H1 (cell line): ENCODE results near the gene PPP2R2D. TPM values are rescaled to one million over a fixed set of nuclear protein-coding genes. Genes with fewer than 3 reads are reported as not detected.

Experiments used
- CTCF ChIA-PET: fragments of 300-600 bp; sonication (Branson Sonifier 250); formaldehyde crosslinking; loops from one replicate; lab custom pipeline; 2021; ENCODE audit not compliant: partially characterized antibody; lab: Charles Lee
- POLR2A ChIA-PET: fragments of 300-600 bp; sonication (Branson Sonifier 250); formaldehyde crosslinking; loops from one replicate; lab custom pipeline; 2021; ENCODE audit warnings: inconsistent platforms; ENCODE audit not compliant: partially characterized antibody; lab: Charles Lee
- DNase-seq, 2 experiments: peaks; one replicate each; pipeline versions ENCODE4 v3.0.0 to v3.0.0-alpha.2; 2010 to 2022; ENCODE audit warnings: low spot score in 2 of 2, low read depth in 1 of 2, mixed read lengths in 1 of 2
- FAIRE-seq: peaks from 2 replicates; lab custom pipeline; 2011; peaks lifted over from hg19 to GRCh38; lab: Jason Lieb, UNC
- H2AFZ ChIP-seq: 2 replicates; pipeline ENCODE4 v1.8.1; 2012; ENCODE audit warnings: low read length, inconsistent platforms
- H2AK5ac ChIP-seq: 2 replicates; pipeline ENCODE4 v1.6.1; 2013; ENCODE audit warnings: low read depth, low read length
- H2BK120ac ChIP-seq: replicated peaks from 2 replicates; pipeline ENCODE3; 2013; ENCODE audit warnings: low read depth, low read length, inconsistent platforms
- H2BK12ac ChIP-seq: 2 replicates; pipeline ENCODE4 v1.6.1; 2013; ENCODE audit warnings: low read depth, low read length
- H2BK15ac ChIP-seq: 2 replicates; pipeline ENCODE4 v1.6.1; 2013; ENCODE audit warnings: low read length
- H2BK20ac ChIP-seq: 2 replicates; pipeline ENCODE4 v1.6.1; 2013; ENCODE audit warnings: low read length
- H2BK5ac ChIP-seq: 2 replicates; pipeline ENCODE4 v1.6.1; 2013; ENCODE audit warnings: low read depth, low read length
- H3K14ac ChIP-seq: 2 replicates; pipeline ENCODE4 v1.6.1; 2013; ENCODE audit warnings: inconsistent platforms; ENCODE audit not compliant: insufficient read length
- H3K18ac ChIP-seq: 2 replicates; pipeline ENCODE4 v1.6.1; 2013; ENCODE audit warnings: low read length; ENCODE audit errors: extremely low read depth
- H3K23ac ChIP-seq: 2 replicates; pipeline ENCODE4 v1.6.1; 2013; ENCODE audit warnings: inconsistent platforms; ENCODE audit not compliant: insufficient read length
- H3K23me2 ChIP-seq: 2 replicates; pipeline ENCODE4 v1.6.1; 2013; ENCODE audit warnings: low read depth, low read length
- H3K27ac ChIP-seq: 2 replicates; pipeline ENCODE4 v1.6.1; 2011; ENCODE audit warnings: low read depth, low read length, inconsistent platforms
- H3K27me3 ChIP-seq, 4 experiments: replicated peaks in 1 of 4; 1 replicate in 1 of 4; 2 replicates in 3 of 4; pipeline versions ENCODE4 v1.6.1 to v1.8.1; 2011 to 2013; ENCODE audit warnings: low read length in 3 of 4, mild to moderate bottlenecking in 3 of 4, inconsistent platforms in 2 of 4, mixed read lengths in 2 of 4, moderate library complexity in 1 of 4; ENCODE audit not compliant: control insufficient read depth in 3 of 4, insufficient read depth in 3 of 4; ENCODE audit errors: extremely low read depth in 1 of 4
- H3K36me3 ChIP-seq, 4 experiments: 2 replicates each; pipeline versions ENCODE4 v1.6.1 to v1.8.1; 2011 to 2013; ENCODE audit warnings: mild to moderate bottlenecking in 4 of 4, low read length in 3 of 4, moderate library complexity in 2 of 4, control low read depth in 1 of 4, inconsistent platforms in 1 of 4; ENCODE audit not compliant: insufficient read depth in 4 of 4, control insufficient read depth in 2 of 4
- H3K4ac ChIP-seq: replicated peaks from 2 replicates; pipeline ENCODE3; 2013; ENCODE audit warnings: low read length, low read depth, mixed read lengths, inconsistent platforms; ENCODE audit not compliant: insufficient read length
- H3K4me1 ChIP-seq, 4 experiments: replicated peaks in 1 of 4; 1 replicate in 1 of 4; 2 replicates in 3 of 4; pipeline versions ENCODE4 v1.6.1 to v1.8.1; 2011 to 2013; ENCODE audit warnings: low read length in 3 of 4, inconsistent platforms in 2 of 4, mixed read lengths in 1 of 4; ENCODE audit not compliant: insufficient read depth in 4 of 4, control insufficient read depth in 3 of 4
- H3K4me2 ChIP-seq, 2 experiments: 2 replicates each; pipeline versions ENCODE4 v1.6.1 to v1.8.1; 2011 to 2013; ENCODE audit warnings: low read depth in 2 of 2, low read length in 2 of 2, control low read depth in 1 of 2, inconsistent platforms in 1 of 2, mild to moderate bottlenecking in 1 of 2; ENCODE audit not compliant: insufficient read depth in 1 of 2
- H3K4me3 ChIP-seq, 4 experiments: fragments of 200-600, 300-600 bp in 1 of 4; sonication (generic), shearing (Covaris generic), sonication (Bioruptor Twin) in 1 of 4; 2 replicates each; pipeline versions ENCODE4 v1.5.1 to v1.8.1; 2011 to 2016; ENCODE audit warnings: low read length in 4 of 4, low read depth in 3 of 4, control low read depth in 2 of 4, inconsistent platforms in 2 of 4, mild to moderate bottlenecking in 2 of 4, mixed read lengths in 1 of 4, moderate library complexity in 1 of 4; ENCODE audit not compliant: insufficient read depth in 2 of 4; ENCODE audit errors: extremely low read depth in 1 of 4
- H3K56ac ChIP-seq: replicated peaks from 2 replicates; pipeline ENCODE3; 2013; ENCODE audit warnings: low read depth, mild to moderate bottlenecking, mixed read lengths, low read length, inconsistent platforms; ENCODE audit not compliant: insufficient read length
- H3K79me1 ChIP-seq: 2 replicates; pipeline ENCODE4 v1.6.1; 2013; ENCODE audit warnings: low read depth, low read length, control low read depth
- H3K79me2 ChIP-seq, 2 experiments: 2 replicates each; pipeline versions ENCODE4 v1.6.1 to v1.8.1; 2012 to 2013; ENCODE audit warnings: low read length in 2 of 2, mild to moderate bottlenecking in 2 of 2, inconsistent platforms in 1 of 2; ENCODE audit not compliant: insufficient read depth in 2 of 2, control insufficient read depth in 1 of 2
- H3K9ac ChIP-seq, 4 experiments: replicated peaks in 1 of 4; 1 replicate in 1 of 4; 2 replicates in 3 of 4; pipeline versions ENCODE4 v1.6.1 to v1.8.1; 2011 to 2013; ENCODE audit warnings: low read depth in 3 of 4, low read length in 3 of 4, control low read depth in 2 of 4, mild to moderate bottlenecking in 2 of 4, moderate library complexity in 2 of 4, inconsistent platforms in 1 of 4; ENCODE audit errors: extremely low read depth in 1 of 4
- H3K9me3 ChIP-seq, 2 experiments: 2 replicates each; pipeline versions ENCODE4 v1.6.1 to v1.8.1; 2012 to 2013; ENCODE audit warnings: mild to moderate bottlenecking in 2 of 2, moderate library complexity in 2 of 2, control low read depth in 1 of 2, inconsistent platforms in 1 of 2, low read depth in 1 of 2, low read length in 1 of 2, mixed read lengths in 1 of 2; ENCODE audit not compliant: insufficient read depth in 2 of 2
- H4K20me1 ChIP-seq, 2 experiments: replicated peaks in 1 of 2; 2 replicates each; pipeline versions ENCODE3 to v1.8.1; 2011 to 2013; ENCODE audit warnings: inconsistent platforms in 2 of 2, low read length in 2 of 2, mild to moderate bottlenecking in 1 of 2; ENCODE audit not compliant: insufficient read depth in 2 of 2, control insufficient read depth in 1 of 2
- H4K5ac ChIP-seq: 2 replicates; pipeline ENCODE4 v1.6.1; 2013; ENCODE audit warnings: low read length, low read depth, mixed read lengths, inconsistent platforms; ENCODE audit not compliant: insufficient read length
- H4K8ac ChIP-seq: 2 replicates; pipeline ENCODE4 v1.8.0; 2013; ENCODE audit warnings: mild to moderate bottlenecking, moderate library complexity, low read length, inconsistent platforms; ENCODE audit not compliant: insufficient read depth; ENCODE audit errors: extremely low read depth
- H4K91ac ChIP-seq: replicated peaks from 2 replicates; pipeline ENCODE3; 2013; ENCODE audit warnings: low read length, mixed read lengths, inconsistent platforms; ENCODE audit not compliant: insufficient read length
- BCL11A ChIP-seq, 2 experiments: IDR thresholded peaks; one replicate each; pipeline ENCODE4 v1.6.1; 2011; ENCODE audit warnings: low read depth in 2 of 2, low read length in 2 of 2, mild to moderate bottlenecking in 2 of 2
- CBX5 ChIP-seq: fragments of 300-800, 300-1000 bp; sonication (generic); IDR thresholded peaks from 2 replicates; pipeline ENCODE4 v1.7.1; 2016; ENCODE audit warnings: antibody characterized with exemption, low read length, low read depth
- CEBPB ChIP-seq: IDR thresholded peaks from 2 replicates; pipeline ENCODE4 v1.6.1; 2012; ENCODE audit warnings: low read depth, low read length
- FOSL1 ChIP-seq: IDR thresholded peaks from 2 replicates; pipeline ENCODE4 v1.6.1; 2011; ENCODE audit warnings: mild to moderate bottlenecking, low read depth, low read length, moderate library complexity; ENCODE audit not compliant: insufficient read depth
- GTF2F1 ChIP-seq: IDR thresholded peaks from 2 replicates; pipeline ENCODE4 v1.6.1; 2012; ENCODE audit warnings: low read depth, low read length, improper control_type of control experiment, borderline replicate concordance
- HDAC6 ChIP-seq: IDR thresholded peaks from one replicate; pipeline ENCODE4 v1.7.1; 2012; ENCODE audit warnings: low read depth, mild to moderate bottlenecking, inconsistent platforms, low read length, moderate library complexity
- POU5F1 ChIP-seq: IDR thresholded peaks from 2 replicates; pipeline ENCODE4 v1.6.1; 2011; ENCODE audit warnings: low read depth, mild to moderate bottlenecking, low read length, moderate library complexity
- SAP30 ChIP-seq: fragments of 300-600 bp; sonication (generic); IDR thresholded peaks from 2 replicates; pipeline ENCODE4 v1.7.1; 2012; ENCODE audit warnings: low read length, moderate library complexity, mild to moderate bottlenecking, inconsistent platforms; ENCODE audit not compliant: insufficient read depth, insufficient replicate concordance
- SUZ12 ChIP-seq: fragments of 200-600 bp; sonication (generic); IDR thresholded peaks from 2 replicates; pipeline ENCODE4 v1.6.1; 2012; ENCODE audit warnings: mild to moderate bottlenecking, inconsistent platforms, low read length, moderate library complexity, mixed read lengths
- WGBS, 2 experiments: shearing (Covaris generic) in 1 of 2; methylation state at CpG; one replicate each; pipeline versions ENCODE4 v1.1.6 to v1.1.7; 2013 to 2015; ENCODE audit warnings: low lambda C conversion rate in 2 of 2, mixed read lengths in 2 of 2, inconsistent platforms in 1 of 2, low coverage in 1 of 2, missing lambda C conversion rate in 1 of 2; ENCODE audit not compliant: insufficient replicate concordance in 2 of 2, insufficient coverage in 1 of 2, insufficient read length in 1 of 2; ENCODE audit errors: extremely low coverage in 1 of 2, missing lambda C conversion rate in 1 of 2; 5-methylcytosine and 5-hydroxymethylcytosine counted together
- polyA plus RNA-seq, 7 experiments: library from polyadenylated mRNA; depleted of rRNA in 3 of 7; stranded (reverse) in 5 of 7; unstranded in 2 of 7; fragments of >200 nt in 5 of 7; fragments of 200-250 nt in 2 of 7; gene quantifications; 1 replicate in 5 of 7; 2 replicates in 1 of 7; 4 replicates in 1 of 7; pipeline versions ENCODE4 v1.2.1 to v1.2.3, GENCODE V29; 2011 to 2013; ENCODE audit warnings: missing spikeins in 2 of 7, mixed read lengths in 2 of 7
- total RNA-seq: library from RNA; stranded (reverse); fragmentation: NEBNext Ultra II Directional; extraction: Animal tissue kit (Norgen Biotek cat#: 25700); gene quantifications from 2 replicates; pipeline ENCODE4 v1.2.1, GENCODE V29; 2021

Gene PPP2R2D
- total and polyA plus RNA-seq, 2 of the 8 experiments (the other 6 are each of a cell fraction or from before 2014, with no cell fraction given) = 25.4 to 32.8 TPM

DNA sequence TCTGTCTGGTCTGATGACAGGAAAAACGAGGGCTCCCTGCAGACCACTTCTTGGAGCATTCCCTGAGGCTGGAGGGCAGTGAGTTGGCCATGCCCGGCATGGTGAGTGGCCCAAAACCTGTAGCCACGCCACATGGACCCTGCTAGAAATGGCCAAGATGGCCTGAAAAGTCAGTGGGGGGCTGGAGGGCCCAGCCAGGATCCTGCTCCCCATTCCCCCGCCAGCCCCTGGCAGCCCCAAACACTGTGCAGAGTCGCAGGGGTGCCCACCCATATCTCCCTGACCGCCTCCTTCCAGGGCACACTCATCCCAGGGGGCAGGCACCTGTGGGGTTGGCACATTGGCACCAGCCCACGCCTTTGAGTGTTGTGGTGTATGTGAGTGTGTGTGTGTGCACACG, 18.7 kb upstream of the PPP2R2D start:
- TF ChIP-seq GTF2F1 (no peak), HDAC6 (no peak), FOSL1 (no peak), SAP30 (no peak), CEBPB (no peak), CBX5 (no peak), POU5F1 (no peak), BCL11A (IDR thresholded peaks at IDR 0.05; ENCODE audit: low read depth in 2 of 2, low read length in 2 of 2) (no peak), SUZ12 (no peak)
- Histone ChIP-seq H3K79me1 (peaks cover 3% of the 10 kb centered on the region; the same call in 1 of the 2 replicates), H3K4me3 (no peak overlapping the region), H4K20me1 (peaks cover 0 to 10% of the 10 kb centered on the region in 2 experiments), H2BK15ac (no peak overlapping the region), H2AK5ac (peak overlapping the region; percentile 83; the same call in 1 of the 2 replicates), H2AFZ (no peak overlapping the region), H2BK20ac (no peak overlapping the region), H4K91ac (no peak overlapping the region), H3K9me3 (peaks cover 14 to 17% of the 10 kb centered on the region in 2 experiments), H4K5ac (no peak overlapping the region), H3K4ac (no peak overlapping the region), H3K4me1 (no peaks in the 10 kb centered on the region), H2BK5ac (no peak overlapping the region), H3K56ac (no peak overlapping the region), H3K23ac (no peak overlapping the region), H3K4me2 (no peak overlapping the region), H3K27me3 (0 out of 7 replicates have a peak, but pooled peaks cover 0 to 2% (median 0%) of the 10 kb centered on the region in 4 experiments), H3K9ac (no peak overlapping the region), H3K79me2 (no peaks in the 10 kb centered on the region), H3K23me2 (peaks cover 12% of the 10 kb centered on the region; the same call in 1 of the 2 replicates), H3K18ac (no peak overlapping the region), H3K14ac (no peak overlapping the region), H2BK120ac (no peak overlapping the region), H3K27ac (no peak overlapping the region), H4K8ac (no peak overlapping the region), H3K36me3 (no peaks in the 10 kb centered on the region), H2BK12ac (no peak overlapping the region)
- 93% methylated on average over 8 of the region's 8 CpGs; no CpG with 5 or more reads in 1 of the 2 experiments for WGBS, 2 experiments
- FAIRE-seq (no peak), DNase-seq (no peak)
- ChIA-PET POLR2A (no interaction called here), CTCF (no interaction called here)
